BLaER1 (cell line): Measurements from ENCODE around the gene SOS1.

Experiments
- H3K27ac ChIP-seq: shearing (Covaris generic); formaldehyde crosslinking; 2 replicates; pipeline ENCODE4 v1.8.1; 2022
- H3K27me3 ChIP-seq: shearing (Covaris generic); formaldehyde crosslinking; 2 replicates; pipeline ENCODE4 v1.8.1; 2022
- H3K36me3 ChIP-seq: shearing (Covaris generic); formaldehyde crosslinking; 2 replicates; pipeline ENCODE4 v1.8.1; 2022
- H3K4me1 ChIP-seq: shearing (Covaris generic); formaldehyde crosslinking; 2 replicates; pipeline ENCODE4 v1.8.1; 2022
- H3K4me2 ChIP-seq: shearing (Covaris generic); formaldehyde crosslinking; 2 replicates; pipeline ENCODE4 v1.8.1; 2022
- H3K4me3 ChIP-seq: shearing (Covaris generic); formaldehyde crosslinking; 2 replicates; pipeline ENCODE4 v1.8.1; 2022
- H3K9ac ChIP-seq: shearing (Covaris generic); formaldehyde crosslinking; 2 replicates; pipeline ENCODE4 v1.8.1; 2022
- H3K9me3 ChIP-seq: shearing (Covaris generic); formaldehyde crosslinking; 2 replicates; pipeline ENCODE4 v1.8.1; 2022
- H4K20me1 ChIP-seq: shearing (Covaris generic); formaldehyde crosslinking; 2 replicates; pipeline ENCODE4 v1.8.1; 2022
- Cebpa-rat ChIP-seq: shearing (Covaris generic); IDR thresholded peaks from 2 replicates; pipeline ENCODE4 v1.8.1; 2022

SOS1 gene

DNA sequence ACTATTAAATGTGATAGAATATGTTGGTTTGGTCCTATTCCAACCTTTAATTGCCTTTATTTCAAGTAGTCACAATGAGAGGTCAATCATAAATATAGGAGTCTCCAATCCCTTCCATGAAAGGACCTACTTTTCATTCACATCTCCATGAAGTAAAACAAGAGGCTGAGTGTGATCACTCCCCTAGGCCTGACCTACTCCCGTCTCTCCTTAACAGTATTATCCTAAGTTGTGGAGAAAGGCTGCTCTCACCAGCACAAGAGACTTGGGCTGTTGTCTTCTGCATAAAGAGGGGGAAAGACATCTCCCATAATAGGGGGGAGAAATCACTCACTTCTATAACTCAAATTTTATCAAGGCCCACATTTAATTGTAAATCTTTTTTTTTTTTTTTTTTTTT is 105.4 kb downstream of the SOS1 start:
- Histone ChIP-seq H3K9me3 (no peaks in the 10 kb centered on the region), H3K4me3 (no peak overlapping the region), H3K36me3 (peaks cover 33% of the 10 kb centered on the region), H4K20me1 (no peaks in the 10 kb centered on the region), H3K27me3 (no peaks in the 10 kb centered on the region), H3K9ac (no peak overlapping the region), H3K4me1 (no peaks in the 10 kb centered on the region), H3K4me2 (no peak overlapping the region), H3K27ac (no peak overlapping the region)
- no peak for TF ChIP-seq Cebpa-rat

DNA sequence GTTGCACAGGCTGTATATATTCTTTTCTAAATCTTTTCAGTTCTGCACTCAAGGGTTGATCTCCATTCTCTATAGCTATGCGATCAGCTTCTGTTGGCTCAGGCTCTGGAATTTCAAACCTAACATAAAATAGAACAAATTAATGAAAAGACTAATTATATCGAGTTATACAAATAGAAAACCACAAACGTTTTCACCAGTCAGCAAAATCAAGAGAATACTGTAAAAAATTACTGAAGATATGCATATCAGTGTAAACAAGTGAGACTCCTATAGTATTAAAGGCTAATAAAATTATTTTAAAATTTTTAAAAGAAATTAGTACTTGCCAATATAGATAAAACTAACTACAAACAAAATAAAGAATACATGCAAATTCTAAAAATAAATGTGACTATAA is 107.0 kb downstream of the SOS1 start:
- H4K20me1 ChIP-seq = no peaks in the 10 kb centered on the region
- no peak for TF ChIP-seq Cebpa-rat
- H3K9ac ChIP-seq = no peak overlapping the region
- H3K27me3 ChIP-seq = no peaks in the 10 kb centered on the region
- no peak overlapping the region for H3K4me2 ChIP-seq
- no peaks in the 10 kb centered on the region for H3K9me3 ChIP-seq
- peaks cover 44% of the 10 kb centered on the region for H3K36me3 ChIP-seq
- no peaks in the 10 kb centered on the region for H3K4me1 ChIP-seq
- no peak overlapping the region for H3K4me3 ChIP-seq
- H3K27ac ChIP-seq = no peak overlapping the region

DNA sequence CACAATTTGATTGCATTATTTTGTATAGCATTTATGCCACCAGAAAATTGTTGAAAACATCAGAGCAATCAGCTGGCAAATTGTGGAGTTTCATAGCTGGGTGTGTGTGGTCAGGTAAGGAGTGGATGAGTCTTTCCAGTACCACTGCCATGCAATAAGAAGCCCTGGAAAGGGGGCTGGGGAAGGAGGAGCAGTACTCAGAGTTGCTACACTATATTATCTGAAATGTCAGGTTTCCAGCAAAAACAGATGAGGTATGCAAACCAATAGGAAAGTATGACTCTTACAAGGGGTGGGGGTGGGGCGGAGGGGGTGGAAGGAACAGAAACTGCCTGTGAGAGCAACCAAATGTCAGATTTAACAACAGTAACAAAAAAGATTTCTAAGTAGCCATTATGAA is 112.2 kb downstream of the SOS1 start:
- Histone ChIP-seq H3K27ac (no peak overlapping the region), H3K9ac (no peak overlapping the region), H3K4me3 (no peak overlapping the region), H3K27me3 (no peaks in the 10 kb centered on the region), H3K4me2 (no peak overlapping the region), H3K36me3 (peaks cover 84% of the 10 kb centered on the region), H4K20me1 (no peaks in the 10 kb centered on the region), H3K4me1 (no peaks in the 10 kb centered on the region), H3K9me3 (no peaks in the 10 kb centered on the region)
- TF ChIP-seq Cebpa-rat = no peak

DNA sequence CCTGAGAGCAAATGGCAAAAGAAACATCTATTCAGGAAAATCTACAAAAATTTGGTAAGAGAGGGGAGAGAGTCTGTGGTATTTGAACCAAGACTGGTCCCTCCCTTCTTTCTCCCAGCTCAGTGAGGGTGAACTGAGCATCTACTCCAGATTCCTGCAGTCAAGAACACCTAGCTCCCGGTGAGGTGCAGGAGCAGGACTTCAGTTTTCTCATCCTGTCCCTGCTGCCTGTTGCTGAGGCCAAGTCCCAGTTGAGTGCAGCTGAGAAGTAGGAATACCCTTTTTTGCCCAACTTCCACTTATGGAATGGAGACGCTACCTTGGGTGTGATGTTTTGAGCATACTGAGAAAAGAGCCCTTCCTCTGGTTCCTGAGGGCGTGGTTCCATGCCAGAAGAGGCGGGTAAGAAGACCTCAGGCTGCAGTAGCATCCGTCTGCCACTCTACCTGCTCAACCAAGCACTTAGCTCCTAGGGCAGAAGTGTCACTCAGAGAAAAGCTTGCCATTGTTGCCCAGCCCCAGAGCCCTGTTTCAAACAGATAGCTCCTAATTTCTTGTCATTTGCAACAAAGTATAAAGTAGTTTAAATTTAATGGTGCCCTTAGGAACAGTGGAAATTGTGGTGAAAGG is 112.9 kb downstream of the SOS1 start:
- no peaks in the 10 kb centered on the region for H4K20me1 ChIP-seq
- no peaks in the 10 kb centered on the region for H3K27me3 ChIP-seq
- no peaks in the 10 kb centered on the region for H3K4me1 ChIP-seq
- H3K9me3 ChIP-seq = no peaks in the 10 kb centered on the region
- H3K9ac ChIP-seq = no peak overlapping the region
- H3K36me3 ChIP-seq = peaks cover 79% of the 10 kb centered on the region
- H3K4me3 ChIP-seq = no peak overlapping the region
- H3K4me2 ChIP-seq = no peak overlapping the region
- no peak overlapping the region for H3K27ac ChIP-seq
- TF ChIP-seq Cebpa-rat = no peak

DNA sequence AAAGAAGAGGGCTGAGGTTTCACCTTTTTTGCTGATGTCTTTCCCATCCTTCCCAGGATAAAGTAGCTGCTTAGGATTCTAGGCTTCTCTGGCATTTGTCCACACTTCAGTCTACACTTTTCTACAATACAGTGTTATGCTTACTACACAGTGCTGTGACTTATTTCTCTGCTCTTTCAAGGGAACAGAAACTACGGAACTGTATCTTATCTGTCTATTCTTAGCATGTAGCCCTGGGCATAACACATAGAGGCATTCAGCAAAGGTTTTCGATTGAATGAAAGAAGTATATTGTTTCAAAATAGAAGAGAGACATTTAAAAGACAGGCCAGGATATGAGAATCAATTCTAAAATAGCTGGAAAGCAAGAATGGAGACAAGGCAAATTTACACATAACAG is 120.3 kb downstream of the SOS1 start:
- no peak overlapping the region for H3K9ac ChIP-seq
- no peak overlapping the region for H3K4me3 ChIP-seq
- H3K36me3 ChIP-seq = peaks cover 77% of the 10 kb centered on the region
- no peaks in the 10 kb centered on the region for H4K20me1 ChIP-seq
- no peak for TF ChIP-seq Cebpa-rat
- no peaks in the 10 kb centered on the region for H3K9me3 ChIP-seq
- no peaks in the 10 kb centered on the region for H3K27me3 ChIP-seq
- H3K4me2 ChIP-seq = no peak overlapping the region
- H3K4me1 ChIP-seq = no peaks in the 10 kb centered on the region
- no peak overlapping the region for H3K27ac ChIP-seq

DNA sequence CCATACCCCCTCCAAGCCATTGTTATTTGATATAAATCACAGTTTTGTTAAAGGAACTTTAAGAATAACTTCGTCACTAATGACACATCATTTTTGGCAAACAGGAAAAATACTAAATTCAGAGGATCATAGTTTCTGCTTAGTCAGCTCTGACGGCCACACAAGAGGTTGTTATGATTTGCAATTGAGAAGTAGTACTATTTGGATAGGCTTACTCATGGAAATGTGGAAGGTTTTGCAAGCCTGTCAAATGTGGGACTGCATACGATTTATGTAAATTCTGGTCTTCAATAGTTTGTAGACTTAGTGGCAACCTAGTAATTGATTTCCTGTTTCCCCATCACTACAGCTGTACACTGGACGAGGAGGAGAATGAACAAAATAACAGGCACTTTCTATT is 123.1 kb downstream of the SOS1 start:
- Histone ChIP-seq H3K4me1 (peaks cover 5% of the 10 kb centered on the region), H3K9me3 (no peaks in the 10 kb centered on the region), H3K27ac (no peak overlapping the region), H4K20me1 (no peaks in the 10 kb centered on the region), H3K27me3 (no peaks in the 10 kb centered on the region), H3K36me3 (peaks cover 84% of the 10 kb centered on the region), H3K4me2 (no peak overlapping the region), H3K9ac (no peak overlapping the region), H3K4me3 (no peak overlapping the region)
- TF ChIP-seq Cebpa-rat = no peak

DNA sequence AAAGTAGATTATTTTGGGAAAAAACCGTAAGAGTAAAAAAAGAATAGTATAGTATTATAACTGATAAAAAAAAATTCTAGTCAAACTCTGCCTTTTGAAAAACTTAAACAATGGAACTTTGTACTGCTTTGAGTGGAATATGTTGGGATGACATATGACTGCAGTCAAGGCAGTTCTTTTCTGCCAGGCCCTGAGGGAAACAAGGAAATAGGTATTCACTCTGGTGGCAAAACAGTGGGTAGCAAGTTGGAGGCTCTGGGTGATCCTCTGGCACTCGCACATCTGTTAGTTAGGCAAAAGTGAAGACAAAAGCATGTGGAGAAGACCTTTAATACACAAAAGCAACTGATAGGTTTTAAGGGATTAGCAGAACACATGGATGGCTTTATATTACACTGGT is 129.0 kb downstream of the SOS1 start:
- H3K4me1 ChIP-seq = peaks cover 12% of the 10 kb centered on the region
- peaks cover 67% of the 10 kb centered on the region for H3K36me3 ChIP-seq
- no peak overlapping the region for H3K27ac ChIP-seq

DNA sequence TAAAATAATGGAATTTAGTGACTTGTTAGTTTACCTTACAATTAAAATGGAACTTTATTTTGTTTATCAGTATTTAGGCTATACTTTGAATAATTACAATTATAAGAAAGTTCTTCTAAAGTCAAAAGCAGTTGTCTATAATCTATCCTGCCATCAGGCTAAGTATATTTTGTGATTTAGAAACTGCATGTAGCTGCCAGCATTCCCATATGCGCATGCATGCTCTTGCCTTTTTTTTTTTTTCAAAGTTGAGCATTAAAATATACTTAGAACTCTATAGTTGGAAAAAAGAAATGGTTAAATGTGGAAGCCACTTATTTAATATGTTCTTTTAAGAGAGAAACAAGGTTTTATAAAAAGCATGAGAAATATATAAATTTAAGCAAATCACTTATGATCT is 132.1 kb downstream of the SOS1 start:
- H3K36me3 ChIP-seq = peaks cover 74% of the 10 kb centered on the region

More for the DNA sequence above, 129.0 kb downstream of the SOS1 start:
- H3K9me3 ChIP-seq = no peaks in the 10 kb centered on the region
- H4K20me1 ChIP-seq = no peaks in the 10 kb centered on the region
- no peak overlapping the region for H3K9ac ChIP-seq
- H3K27me3 ChIP-seq = no peaks in the 10 kb centered on the region
- no peak for TF ChIP-seq Cebpa-rat
- no peak overlapping the region for H3K4me2 ChIP-seq
- H3K4me3 ChIP-seq = no peak overlapping the region

DNA sequence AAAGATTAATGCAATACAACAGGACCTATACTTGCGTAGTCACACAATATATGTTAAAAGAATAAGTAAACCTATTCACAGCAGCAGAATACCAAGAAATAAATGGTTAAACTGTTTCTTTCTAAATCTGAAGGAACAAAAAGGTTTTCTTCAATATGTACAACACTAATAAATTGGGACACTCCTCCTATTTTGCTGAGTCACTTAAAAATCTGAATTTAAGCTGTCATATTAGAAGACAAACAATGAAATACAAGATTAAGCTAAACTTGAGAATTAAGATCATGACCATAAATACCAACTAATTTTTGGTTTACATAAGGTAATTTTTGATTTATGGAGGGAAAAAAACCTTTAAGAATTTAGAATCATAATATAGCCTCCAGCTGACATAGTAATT is 138.4 kb downstream of the SOS1 start:
- Histone ChIP-seq H3K9ac (no peak overlapping the region), H3K27me3 (no peaks in the 10 kb centered on the region), H3K4me2 (no peak overlapping the region), H3K27ac (no peak overlapping the region), H3K9me3 (no peaks in the 10 kb centered on the region), H3K4me3 (no peak overlapping the region), H3K36me3 (peaks cover 40% of the 10 kb centered on the region), H4K20me1 (no peaks in the 10 kb centered on the region), H3K4me1 (no peaks in the 10 kb centered on the region)
- TF ChIP-seq Cebpa-rat = no peak

More for the DNA sequence above, 132.1 kb downstream of the SOS1 start:
- Histone ChIP-seq H3K27me3 (no peaks in the 10 kb centered on the region), H4K20me1 (no peaks in the 10 kb centered on the region), H3K9me3 (no peaks in the 10 kb centered on the region), H3K4me3 (no peak overlapping the region), H3K4me1 (peaks cover 12% of the 10 kb centered on the region), H3K27ac (no peak overlapping the region), H3K4me2 (no peak overlapping the region), H3K9ac (no peak overlapping the region)
- TF ChIP-seq Cebpa-rat = no peak

DNA sequence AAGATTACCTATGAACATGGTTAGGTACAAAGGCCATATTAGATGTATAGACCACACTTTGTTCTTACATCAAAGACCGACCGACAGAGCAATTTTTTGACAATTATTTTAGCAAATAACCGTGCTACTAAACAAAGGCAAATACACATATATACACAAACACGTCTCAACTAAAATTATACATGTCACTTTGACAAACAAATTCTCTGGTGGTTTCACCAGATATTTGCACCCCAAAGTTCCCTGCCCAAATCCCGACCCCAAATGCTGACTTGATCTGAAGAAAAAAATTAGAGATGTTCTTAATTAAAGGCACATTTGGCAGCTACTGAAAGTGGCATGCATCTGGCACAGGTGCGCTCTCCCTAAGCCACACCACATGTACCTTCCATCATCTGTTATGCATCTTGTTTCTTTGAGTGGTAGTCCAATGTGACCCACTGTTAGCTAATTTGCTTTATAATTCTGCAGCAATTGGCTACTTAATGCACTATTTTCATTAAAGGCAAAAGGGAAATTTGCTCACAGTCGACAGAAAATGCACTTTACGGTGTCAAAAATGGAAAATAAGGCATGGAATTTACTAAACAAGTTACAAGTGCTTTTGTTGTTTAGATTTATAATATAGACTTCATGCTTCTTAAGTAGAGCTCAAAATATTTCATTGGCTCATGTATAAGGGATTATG is 139.0 kb downstream of the SOS1 start:
- Histone ChIP-seq H4K20me1 (no peaks in the 10 kb centered on the region), H3K27ac (no peak overlapping the region), H3K4me1 (no peaks in the 10 kb centered on the region), H3K9ac (no peak overlapping the region), H3K4me3 (no peak overlapping the region), H3K27me3 (no peaks in the 10 kb centered on the region), H3K9me3 (no peaks in the 10 kb centered on the region), H3K36me3 (peaks cover 34% of the 10 kb centered on the region), H3K4me2 (no peak overlapping the region)
- TF ChIP-seq Cebpa-rat = no peak
